ENCODE data around the gene KAZALD1. TPM values are rescaled to one million over a fixed set of nuclear protein-coding genes. Genes with fewer than 3 reads are reported as not detected.
A peak's percentile ranks its signal among the peaks of the same experiment; 100 is the strongest.

Gene KAZALD1
- polyA plus RNA-seq, 1 donor from 2014 or later: 1.6 TPM

- Histone ChIP-seq H2AFZ (ENCODE audit: low read depth, low read length) (peak overlapping the region; percentile 99), H4K20me1 (ENCODE audit: insufficient read depth) (no peaks in the 10 kb centered on the region), H3K79me2 (replicated peaks; ENCODE audit: insufficient read depth, low read length) (no peaks in the 10 kb centered on the region), H3K27me3 (ENCODE audit: insufficient read depth, low read depth, low read length) (peaks cover 51% of the 10 kb centered on the region), H3K9me2 (ENCODE audit: insufficient read depth, low read length) (no peaks in the 10 kb centered on the region), H3K4me3 (ENCODE audit: low read length) (peak overlapping the region; percentile 94), H3F3A (ENCODE audit: insufficient read depth, low read length, poor library complexity, severe bottlenecking) (peaks cover 3% of the 10 kb centered on the region), H3K36me3 (ENCODE audit: insufficient read depth, low read length) (no peaks in the 10 kb centered on the region), H3K27ac (ENCODE audit: low read length) (peak overlapping the region; percentile 88), H3K9me3 (ENCODE audit: low read length) (no peaks in the 10 kb centered on the region), H3K4me2 (ENCODE audit: low read length) (no peak overlapping the region), H3K9ac (ENCODE audit: low read length) (peak overlapping the region; percentile 94)
- peak; percentile 16 for TF ChIP-seq EP300 (conservative IDR thresholded peaks at IDR 0.05; ENCODE audit: poor library complexity, severe bottlenecking)
- no peak for TF ChIP-seq REST (IDR thresholded peaks at IDR 0.05; ENCODE audit: borderline replicate concordance)
- peak; percentile 65 for TF ChIP-seq TAF1 (IDR thresholded peaks at IDR 0.05; ENCODE audit: low read depth)
Observed at GRCh38 chr10:101060951-101061623, 702 bp upstream of the KAZALD1 start.

- Histone ChIP-seq H3K4me3 (ENCODE audit: low read length) (peak overlapping the region; percentile 56), H4K20me1 (ENCODE audit: insufficient read depth) (no peaks in the 10 kb centered on the region), H3K4me2 (ENCODE audit: low read length) (no peak overlapping the region), H3F3A (ENCODE audit: insufficient read depth, low read length, poor library complexity, severe bottlenecking) (peaks cover 3% of the 10 kb centered on the region), H3K36me3 (ENCODE audit: insufficient read depth, low read length) (no peaks in the 10 kb centered on the region), H3K27me3 (ENCODE audit: insufficient read depth, low read depth, low read length) (peaks cover 65% of the 10 kb centered on the region), H3K9ac (ENCODE audit: low read length) (peak overlapping the region; percentile 31), H3K79me2 (replicated peaks; ENCODE audit: insufficient read depth, low read length) (no peaks in the 10 kb centered on the region), H3K27ac (ENCODE audit: low read length) (no peak overlapping the region), H2AFZ (ENCODE audit: low read depth, low read length) (no peak overlapping the region), H3K9me3 (ENCODE audit: low read length) (no peaks in the 10 kb centered on the region), H3K9me2 (ENCODE audit: insufficient read depth, low read length) (no peaks in the 10 kb centered on the region)
- TF ChIP-seq EZH2 (IDR thresholded peaks at IDR 0.05; ENCODE audit: borderline replicate concordance, insufficient read depth, low read length, poor library complexity, severe bottlenecking): no peak
- no peak for TF ChIP-seq POLR2AphosphoS5 (IDR thresholded peaks at IDR 0.05)
- TF ChIP-seq RAD21 (conservative IDR thresholded peaks at IDR 0.05): peak; percentile 55
- no peak for TF ChIP-seq REST (IDR thresholded peaks at IDR 0.05; ENCODE audit: borderline replicate concordance)
- TF ChIP-seq SMC3 (conservative IDR thresholded peaks at IDR 0.05; ENCODE audit: poor library complexity): peak; percentile 70
- TF ChIP-seq TAF1 (IDR thresholded peaks at IDR 0.05; ENCODE audit: low read depth): no peak
- no peak for TF ChIP-seq MXI1 (conservative IDR thresholded peaks at IDR 0.05; ENCODE audit: poor library complexity, severe bottlenecking)
- TF ChIP-seq EP300 (conservative IDR thresholded peaks at IDR 0.05; ENCODE audit: poor library complexity, severe bottlenecking): no peak
- TF ChIP-seq CTCF (IDR thresholded peaks at IDR 0.05; ENCODE audit: poor library complexity, severe bottlenecking): peak; percentile 84
Observed at GRCh38 chr10:101062232-101063049, 652 bp downstream of the KAZALD1 start.
